HEK293 (cell line): ENCODE measurements around the gene EEF1A2.

Experiments
- CTCF ChIA-PET: fragments of 350-600 bp; formaldehyde crosslinking; extraction: SDS; loops from one replicate; lab custom pipeline; 2021; ENCODE audit warnings: antibody characterized with exemption; lab: Yijun Ruan, JAX
- POLR2A ChIA-PET: fragments of 300-600 bp; formaldehyde crosslinking; extraction: SDS; loops from one replicate; lab custom pipeline; 2020; ENCODE audit warnings: antibody characterized with exemption, inconsistent platforms; lab: Yijun Ruan, JAX
- H3K27ac ChIP-seq: fragments of 200-500 bp; sonication (Bioruptor generic); 2 replicates; pipeline ENCODE4 v1.5.1; 2014; ENCODE audit warnings: low read depth, low read length, control low read depth, inconsistent platforms; ENCODE audit errors: extremely low read depth
- H3K36me3 ChIP-seq, 2 experiments: fragments of 200-500 bp in 1 of 2; sonication (Bioruptor generic) in 1 of 2; 1 replicate in 1 of 2; 2 replicates in 1 of 2; pipeline ENCODE4 v1.5.1; 2014 to 2017; ENCODE audit warnings: inconsistent platforms in 2 of 2, low read length in 2 of 2; ENCODE audit not compliant: control insufficient read depth in 2 of 2, insufficient read depth in 1 of 2
- H3K4me1 ChIP-seq: fragments of 200-500 bp; sonication (Bioruptor generic); 2 replicates; pipeline ENCODE4 v1.5.1; 2014; ENCODE audit warnings: mild to moderate bottlenecking, low read length, inconsistent platforms; ENCODE audit not compliant: control insufficient read depth, insufficient read depth
- H3K4me3 ChIP-seq: 2 replicates; pipeline ENCODE4 v1.5.1; 2011; ENCODE audit warnings: low read depth, mild to moderate bottlenecking, control low read depth, low read length, moderate library complexity
- H3K9me3 ChIP-seq: fragments of 200-500 bp; sonication (Bioruptor generic); 2 replicates; pipeline ENCODE4 v1.5.1; 2014; ENCODE audit warnings: low read depth, low read length, inconsistent platforms; ENCODE audit not compliant: control insufficient read depth, insufficient read depth
- GLIS2 ChIP-seq: fragments of 450-650 bp; formaldehyde crosslinking; IDR thresholded peaks from 2 replicates; pipeline ENCODE4 v1.5.1; 2016; ENCODE audit warnings: missing biosample characterization, missing genetic modification characterization
- KLF10 ChIP-seq: fragments of 450-650 bp; IDR thresholded peaks from 2 replicates; pipeline ENCODE4 v1.5.1; 2018; ENCODE audit warnings: missing biosample characterization, mild to moderate bottlenecking, missing genetic modification characterization
- KLF16 ChIP-seq: fragments of 450-650 bp; formaldehyde crosslinking; IDR thresholded peaks from 2 replicates; pipeline ENCODE4 v1.5.1; 2017; ENCODE audit warnings: missing biosample characterization, missing genetic modification characterization
- KLF17 ChIP-seq: fragments of 450-650 bp; formaldehyde crosslinking; IDR thresholded peaks from 2 replicates; pipeline ENCODE4 v1.5.1; 2016; ENCODE audit warnings: missing biosample characterization, missing genetic modification characterization
- KLF8 ChIP-seq: fragments of 450-650 bp; formaldehyde crosslinking; IDR thresholded peaks from 2 replicates; pipeline ENCODE4 v1.5.1; 2016; ENCODE audit warnings: missing biosample characterization, missing genetic modification characterization
- OVOL3 ChIP-seq: fragments of 450-650 bp; formaldehyde crosslinking; IDR thresholded peaks from 2 replicates; pipeline ENCODE4 v1.5.1; 2016; ENCODE audit warnings: missing biosample characterization, missing genetic modification characterization
- SP2 ChIP-seq: fragments of 450-650 bp; formaldehyde crosslinking; IDR thresholded peaks from 2 replicates; pipeline ENCODE4 v1.5.1; 2016; ENCODE audit warnings: missing biosample characterization, missing genetic modification characterization
- WT1 ChIP-seq: fragments of 450-650 bp; formaldehyde crosslinking; IDR thresholded peaks from 2 replicates; pipeline ENCODE4 v1.5.1; 2016; ENCODE audit warnings: missing biosample characterization, missing genetic modification characterization
- ZBTB10 ChIP-seq: fragments of 450-650 bp; formaldehyde crosslinking; IDR thresholded peaks from 2 replicates; pipeline ENCODE4 v1.5.1; 2016; ENCODE audit warnings: missing biosample characterization, missing genetic modification characterization
- ZBTB20 ChIP-seq: fragments of 450-650 bp; formaldehyde crosslinking; IDR thresholded peaks from 2 replicates; pipeline ENCODE4 v1.5.1; 2016; ENCODE audit warnings: missing biosample characterization, missing genetic modification characterization
- ZBTB7A ChIP-seq: fragments of 450-650 bp; formaldehyde crosslinking; IDR thresholded peaks from 2 replicates; pipeline ENCODE4 v1.5.1; 2016; ENCODE audit warnings: low read depth, missing biosample characterization, missing genetic modification characterization
- ZBTB8A ChIP-seq: fragments of 450-650 bp; formaldehyde crosslinking; IDR thresholded peaks from 2 replicates; pipeline ENCODE4 v1.5.1; 2016; ENCODE audit warnings: missing biosample characterization, missing genetic modification characterization
- ZEB2 ChIP-seq: fragments of 450-650 bp; formaldehyde crosslinking; IDR thresholded peaks from 2 replicates; pipeline ENCODE4 v1.5.1; 2016; ENCODE audit warnings: missing biosample characterization, missing genetic modification characterization
- ZNF112 ChIP-seq: fragments of 450-650 bp; formaldehyde crosslinking; IDR thresholded peaks from 2 replicates; pipeline ENCODE4 v1.5.0; 2017; ENCODE audit warnings: missing biosample characterization, missing genetic modification characterization
- ZNF398 ChIP-seq: fragments of 450-650 bp; formaldehyde crosslinking; IDR thresholded peaks from 2 replicates; pipeline ENCODE4 v1.5.1; 2017; ENCODE audit warnings: missing biosample characterization, missing genetic modification characterization
- ZNF423 ChIP-seq: fragments of 450-650 bp; formaldehyde crosslinking; IDR thresholded peaks from 2 replicates; pipeline ENCODE4 v1.5.1; 2016; ENCODE audit warnings: missing biosample characterization, missing genetic modification characterization
- ZNF530 ChIP-seq: fragments of 450-650 bp; formaldehyde crosslinking; IDR thresholded peaks from 2 replicates; pipeline ENCODE4 v1.5.1; 2016; ENCODE audit warnings: low read depth, missing biosample characterization, missing genetic modification characterization
- ZNF549 ChIP-seq: fragments of 450-650 bp; IDR thresholded peaks from 2 replicates; pipeline ENCODE4 v1.5.1; 2018; ENCODE audit warnings: missing biosample characterization, missing genetic modification characterization, mild to moderate bottlenecking, inconsistent platforms, moderate library complexity
- ZNF600 ChIP-seq: fragments of 450-650 bp; formaldehyde crosslinking; IDR thresholded peaks from 2 replicates; pipeline ENCODE4 v1.5.1; 2016; ENCODE audit warnings: missing biosample characterization, missing genetic modification characterization
- ZNF670 ChIP-seq: fragments of 450-650 bp; formaldehyde crosslinking; IDR thresholded peaks from 2 replicates; pipeline ENCODE4 v1.5.1; 2016; ENCODE audit warnings: missing biosample characterization, missing genetic modification characterization, low read depth
- ZNF677 ChIP-seq: fragments of 450-650 bp; IDR thresholded peaks from 2 replicates; pipeline ENCODE4 v1.5.0; 2018; ENCODE audit warnings: missing biosample characterization, mild to moderate bottlenecking, missing genetic modification characterization, moderate library complexity
- TF ChIP-seq, protein P1 (sequence below): fragments of 450-650 bp; formaldehyde crosslinking; IDR thresholded peaks from 2 replicates; pipeline ENCODE4 v1.5.1; 2017; ENCODE audit warnings: missing biosample characterization, missing genetic modification characterization
- TF ChIP-seq, protein P2 (sequence below): fragments of 450-650 bp; formaldehyde crosslinking; IDR thresholded peaks from 2 replicates; pipeline ENCODE4 v1.5.1; 2016; ENCODE audit warnings: missing biosample characterization, missing genetic modification characterization
- TF ChIP-seq, protein P3 (sequence below): fragments of 450-650 bp; formaldehyde crosslinking; IDR thresholded peaks from 2 replicates; pipeline ENCODE4 v1.5.1; 2016; ENCODE audit warnings: missing biosample characterization, missing genetic modification characterization

Gene EEF1A2

GRCh38 chr20:63500151-63500901 is 1.4 kb upstream of the EEF1A2 start (continued):
- TF ChIP-seq ZNF670 (tag by site-specific recombination) (no peak), WT1 (no peak)
- TF ChIP-seq, all 188 proteins: peak for 0

GRCh38 chr20:63499338-63499969 is 571 bp upstream of the EEF1A2 start:
- Histone ChIP-seq H3K4me3 (peak overlapping the region; percentile 46), H3K9me3 (no peaks in the 10 kb centered on the region), H3K4me1 (no peaks in the 10 kb centered on the region), H3K36me3 (peaks cover 0 to 26% of the 10 kb centered on the region in 2 experiments; a peak in 1 of 3 replicates), H3K27ac (no peak overlapping the region; the same call in 1 of the 2 replicates)
- ChIA-PET CTCF (no interaction called here), POLR2A (no interaction called here)
- peak; percentile 33 for TF ChIP-seq GLIS2 (tag by site-specific recombination)
- TF ChIP-seq ZEB2 (tag by site-specific recombination), result peak; percentile 44; the same call in 1 of the 2 replicates
- peak; percentile 76 for TF ChIP-seq KLF17
- no peak for TF ChIP-seq ZNF530 (tag by site-specific recombination)
- 0 out of 2 replicates have a peak, but pooled peaks have one; percentile 0 for TF ChIP-seq KLF10 (tag by site-specific recombination)
- TF ChIP-seq SP2, result peak; percentile 11; the same call in 1 of the 2 replicates
- TF ChIP-seq, protein P1, sequence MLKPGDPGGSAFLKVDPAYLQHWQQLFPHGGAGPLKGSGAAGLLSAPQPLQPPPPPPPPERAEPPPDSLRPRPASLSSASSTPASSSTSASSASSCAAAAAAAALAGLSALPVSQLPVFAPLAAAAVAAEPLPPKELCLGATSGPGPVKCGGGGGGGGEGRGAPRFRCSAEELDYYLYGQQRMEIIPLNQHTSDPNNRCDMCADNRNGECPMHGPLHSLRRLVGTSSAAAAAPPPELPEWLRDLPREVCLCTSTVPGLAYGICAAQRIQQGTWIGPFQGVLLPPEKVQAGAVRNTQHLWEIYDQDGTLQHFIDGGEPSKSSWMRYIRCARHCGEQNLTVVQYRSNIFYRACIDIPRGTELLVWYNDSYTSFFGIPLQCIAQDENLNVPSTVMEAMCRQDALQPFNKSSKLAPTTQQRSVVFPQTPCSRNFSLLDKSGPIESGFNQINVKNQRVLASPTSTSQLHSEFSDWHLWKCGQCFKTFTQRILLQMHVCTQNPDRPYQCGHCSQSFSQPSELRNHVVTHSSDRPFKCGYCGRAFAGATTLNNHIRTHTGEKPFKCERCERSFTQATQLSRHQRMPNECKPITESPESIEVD (tag by site-specific recombination), result no peak
- TF ChIP-seq ZBTB20 (tag by site-specific recombination), result peak; percentile 90
- TF ChIP-seq ZNF549 (tag by site-specific recombination), result no peak
- 0 out of 2 replicates have a peak, but pooled peaks have one; percentile 10 for TF ChIP-seq ZNF398 (tag by site-specific recombination)
- TF ChIP-seq ZNF677, result no peak
- TF ChIP-seq, protein P2, sequence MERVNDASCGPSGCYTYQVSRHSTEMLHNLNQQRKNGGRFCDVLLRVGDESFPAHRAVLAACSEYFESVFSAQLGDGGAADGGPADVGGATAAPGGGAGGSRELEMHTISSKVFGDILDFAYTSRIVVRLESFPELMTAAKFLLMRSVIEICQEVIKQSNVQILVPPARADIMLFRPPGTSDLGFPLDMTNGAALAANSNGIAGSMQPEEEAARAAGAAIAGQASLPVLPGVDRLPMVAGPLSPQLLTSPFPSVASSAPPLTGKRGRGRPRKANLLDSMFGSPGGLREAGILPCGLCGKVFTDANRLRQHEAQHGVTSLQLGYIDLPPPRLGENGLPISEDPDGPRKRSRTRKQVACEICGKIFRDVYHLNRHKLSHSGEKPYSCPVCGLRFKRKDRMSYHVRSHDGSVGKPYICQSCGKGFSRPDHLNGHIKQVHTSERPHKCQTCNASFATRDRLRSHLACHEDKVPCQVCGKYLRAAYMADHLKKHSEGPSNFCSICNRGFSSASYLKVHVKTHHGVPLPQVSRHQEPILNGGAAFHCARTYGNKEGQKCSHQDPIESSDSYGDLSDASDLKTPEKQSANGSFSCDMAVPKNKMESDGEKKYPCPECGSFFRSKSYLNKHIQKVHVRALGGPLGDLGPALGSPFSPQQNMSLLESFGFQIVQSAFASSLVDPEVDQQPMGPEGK, result peak; percentile 41; the same call in 1 of the 2 replicates
- peak; percentile 68 for TF ChIP-seq ZNF423 (tag by site-specific recombination)
- peak; percentile 60; the same call in 1 of the 2 replicates for TF ChIP-seq ZBTB7A (tag by site-specific recombination)
- no peak for TF ChIP-seq OVOL3
- TF ChIP-seq ZNF112, result no peak
- peak; percentile 71 for TF ChIP-seq ZNF600
- TF ChIP-seq KLF16 (tag by site-specific recombination), result 0 out of 2 replicates have a peak, but pooled peaks have one; percentile 34
- peak; percentile 31; the same call in 1 of the 2 replicates for TF ChIP-seq KLF8 (tag by site-specific recombination)
- TF ChIP-seq ZBTB10 (tag by site-specific recombination), result peak; percentile 33; the same call in 1 of the 2 replicates
- 0 out of 2 replicates have a peak, but pooled peaks have one; percentile 34 for TF ChIP-seq ZBTB8A (tag by site-specific recombination)
- TF ChIP-seq, protein P3, sequence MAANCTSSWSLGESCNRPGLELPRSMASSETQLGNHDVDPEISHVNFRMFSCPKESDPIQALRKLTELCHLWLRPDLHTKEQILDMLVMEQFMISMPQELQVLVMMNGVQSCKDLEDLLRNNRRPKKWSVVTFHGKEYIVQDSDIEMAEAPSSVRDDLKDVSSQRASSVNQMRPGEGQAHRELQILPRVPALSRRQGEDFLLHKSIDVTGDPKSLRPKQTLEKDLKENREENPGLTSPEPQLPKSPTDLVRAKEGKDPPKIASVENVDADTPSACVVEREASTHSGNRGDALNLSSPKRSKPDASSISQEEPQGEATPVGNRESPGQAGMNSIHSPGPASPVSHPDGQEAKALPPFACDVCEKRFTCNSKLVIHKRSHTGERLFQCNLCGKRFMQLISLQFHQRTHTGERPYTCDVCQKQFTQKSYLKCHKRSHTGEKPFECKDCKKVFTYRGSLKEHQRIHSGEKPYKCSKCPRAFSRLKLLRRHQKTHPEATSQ (tag by site-specific recombination), result no peak
